DOHH2 (cell line): ENCODE results near the gene KRTAP5-7.

Experiments
- H3F3A ChIP-seq: fragments of 200-600 bp; sonication (generic), shearing (Covaris generic); 2 replicates; pipeline ENCODE4 v1.6.0; 2016; ENCODE audit warnings: antibody characterized with exemption, mild to moderate bottlenecking; ENCODE audit not compliant: control insufficient read depth, insufficient read depth
- H3K27ac ChIP-seq: fragments of 200-600 bp; sonication (generic); 2 replicates; pipeline ENCODE4 v1.5.1; 2014; ENCODE audit warnings: low read depth, mild to moderate bottlenecking, low read length, moderate library complexity
- H3K27me3 ChIP-seq: fragments of 200-600 bp; sonication (generic); 2 replicates; pipeline ENCODE4 v1.6.1; 2014; ENCODE audit warnings: mild to moderate bottlenecking, low read length, mixed read lengths; ENCODE audit not compliant: control insufficient read depth
- H3K36me3 ChIP-seq: fragments of 200-600 bp; sonication (generic); 2 replicates; pipeline ENCODE4 v1.6.1; 2014; ENCODE audit warnings: mild to moderate bottlenecking, low read length, moderate library complexity, mixed read lengths; ENCODE audit not compliant: control insufficient read depth
- H3K4me1 ChIP-seq: fragments of 200-600 bp; sonication (generic); 2 replicates; pipeline ENCODE4 v1.6.1; 2014; ENCODE audit warnings: mild to moderate bottlenecking, low read length, mixed read lengths; ENCODE audit not compliant: control insufficient read depth
- H3K4me2 ChIP-seq: fragments of 200-600 bp; sonication (generic); 2 replicates; pipeline ENCODE4 v1.6.0; 2014; ENCODE audit warnings: mild to moderate bottlenecking, low read length, moderate library complexity
- H3K4me3 ChIP-seq: fragments of 200-600 bp; sonication (generic); 2 replicates; pipeline ENCODE4 v1.5.1; 2014; ENCODE audit warnings: mild to moderate bottlenecking, low read length, mixed read lengths
- H3K79me2 ChIP-seq: fragments of 200-600 bp; sonication (generic); 2 replicates; pipeline ENCODE4 v1.6.1; 2014; ENCODE audit warnings: mild to moderate bottlenecking, low read length, mixed read lengths; ENCODE audit not compliant: control insufficient read depth
- H3K9me2 ChIP-seq: fragments of 200-600 bp; sonication (generic); replicated peaks from 2 replicates; pipeline ENCODE4 v1.6.1; 2014; ENCODE audit warnings: mild to moderate bottlenecking, low read length, mixed read lengths; ENCODE audit not compliant: control insufficient read depth
- H3K9me3 ChIP-seq: fragments of 200-600 bp; sonication (generic); 2 replicates; pipeline ENCODE4 v1.6.1; 2014; ENCODE audit warnings: antibody characterized with exemption, low read length, mixed read lengths; ENCODE audit not compliant: control insufficient read depth, insufficient read depth
- H4K20me1 ChIP-seq: fragments of 200-600 bp; sonication (generic); 2 replicates; pipeline ENCODE4 v1.6.0; 2014; ENCODE audit warnings: low read depth, mild to moderate bottlenecking, antibody characterized with exemption, low read length, moderate library complexity; ENCODE audit not compliant: control insufficient read depth, insufficient read depth
- CTCF ChIP-seq: fragments of 200-600 bp; sonication (generic); IDR thresholded peaks from one replicate; pipeline ENCODE4 v1.5.1; 2014; ENCODE audit warnings: antibody characterized with exemption, mild to moderate bottlenecking, low read depth, low read length; ENCODE audit not compliant: poor library complexity, severe bottlenecking
- EZH2phosphoT487 ChIP-seq: fragments of 200-600 bp; sonication (generic); IDR thresholded peaks from 2 replicates; pipeline ENCODE4 v1.6.1; 2017; ENCODE audit warnings: borderline replicate concordance, mild to moderate bottlenecking, antibody characterized with exemption, low read length, moderate library complexity, mixed read lengths

KRTAP5-7 gene

GRCh38 chr11:71491531-71491930 is 35.5 kb upstream of the KRTAP5-7 start:
- Histone ChIP-seq H3K27ac (no peak overlapping the region), H4K20me1 (no peaks in the 10 kb centered on the region), H3K4me2 (no peak overlapping the region), H3K9me2 (no peaks in the 10 kb centered on the region), H3K9me3 (no peaks in the 10 kb centered on the region), H3K4me1 (no peaks in the 10 kb centered on the region), H3K79me2 (no peaks in the 10 kb centered on the region), H3K36me3 (peaks cover 14% of the 10 kb centered on the region; the same call in 1 of the 2 replicates), H3K4me3 (no peak overlapping the region), H3K27me3 (no peaks in the 10 kb centered on the region), H3F3A (no peaks in the 10 kb centered on the region)
- TF ChIP-seq EZH2phosphoT487, result no peak
- TF ChIP-seq CTCF, result no peak

GRCh38 chr11:71491940-71492339 is 35.1 kb upstream of the KRTAP5-7 start:
- Histone ChIP-seq H3F3A (no peaks in the 10 kb centered on the region), H3K9me3 (no peaks in the 10 kb centered on the region), H4K20me1 (no peaks in the 10 kb centered on the region), H3K27ac (no peak overlapping the region), H3K4me2 (no peak overlapping the region), H3K4me1 (no peaks in the 10 kb centered on the region), H3K27me3 (no peaks in the 10 kb centered on the region), H3K4me3 (no peak overlapping the region), H3K9me2 (no peaks in the 10 kb centered on the region), H3K36me3 (peaks cover 14% of the 10 kb centered on the region; the same call in 1 of the 2 replicates), H3K79me2 (no peaks in the 10 kb centered on the region)
- TF ChIP-seq EZH2phosphoT487, result no peak
- TF ChIP-seq CTCF, result no peak

- Histone ChIP-seq H3K4me1 (no peaks in the 10 kb centered on the region), H3K4me3 (no peak overlapping the region), H3K9me2 (no peaks in the 10 kb centered on the region), H3K4me2 (no peak overlapping the region), H3K36me3 (peaks cover 44% of the 10 kb centered on the region), H3K79me2 (no peaks in the 10 kb centered on the region), H3K27ac (no peak overlapping the region), H3K27me3 (no peaks in the 10 kb centered on the region), H3K9me3 (no peaks in the 10 kb centered on the region), H4K20me1 (no peaks in the 10 kb centered on the region), H3F3A (no peaks in the 10 kb centered on the region)
- TF ChIP-seq EZH2phosphoT487 (no peak), CTCF (no peak)
Observed at GRCh38 chr11:71495286-71496230, 31.5 kb upstream of the KRTAP5-7 start.
